Endothelial cell of umbilical vein (primary cell): ENCODE data around the gene PCDHGA2.

Experiments
- CTCF ChIP-seq, 2 donors: IDR thresholded peaks; 1 replicate in 1 of 2; 2 replicates in 1 of 2; pipeline ENCODE4 v1.5.1; 2011; ENCODE audit warnings: low read length in 2 of 2, mild to moderate bottlenecking in 2 of 2, moderate library complexity in 2 of 2, control low read depth in 1 of 2, inconsistent platforms in 1 of 2, low read depth in 1 of 2; ENCODE audit not compliant: insufficient read depth in 1 of 2; ENCODE audit errors: extremely low read depth in 1 of 2
- EZH2 ChIP-seq: IDR thresholded peaks from 2 replicates; pipeline ENCODE4 v1.6.1; 2012; ENCODE audit warnings: borderline replicate concordance, low read depth, mild to moderate bottlenecking, moderate library complexity, low read length, inconsistent platforms; ENCODE audit not compliant: severe bottlenecking
- FOS ChIP-seq: IDR thresholded peaks from 2 replicates; pipeline ENCODE4 v1.6.1; 2011; ENCODE audit warnings: mild to moderate bottlenecking, low read length, moderate library complexity, borderline replicate concordance; ENCODE audit not compliant: insufficient read depth
- MYC ChIP-seq: IDR thresholded peaks from one replicate; pipeline ENCODE4 v1.6.1; 2011; ENCODE audit warnings: mild to moderate bottlenecking, low read depth, low read length
- POLR2A ChIP-seq: IDR thresholded peaks from 2 replicates; pipeline ENCODE4 v1.6.1; 2012; ENCODE audit warnings: low read depth, mild to moderate bottlenecking, control low read depth, low read length
- POLR2AphosphoS5 ChIP-seq: IDR thresholded peaks from 2 replicates; pipeline ENCODE4 v1.6.1; 2012; ENCODE audit warnings: low read depth, mild to moderate bottlenecking, control low read depth, low read length, moderate library complexity; ENCODE audit not compliant: insufficient read depth
- TF ChIP-seq, protein P1 (sequence below): IDR thresholded peaks from 2 replicates; pipeline ENCODE4 v1.6.1; 2011; ENCODE audit not compliant: insufficient read depth, insufficient read length

- no peak for TF ChIP-seq FOS
- TF ChIP-seq CTCF (IDR thresholded peaks at IDR 0.05; ENCODE audit: extremely low read depth in 1 of 2, insufficient read depth in 1 of 2, low read depth in 1 of 2, low read length in 2 of 2), result no peak
- no peak for TF ChIP-seq POLR2A
- no peak for TF ChIP-seq POLR2AphosphoS5
- no peak for TF ChIP-seq MYC
- TF ChIP-seq, protein P1, sequence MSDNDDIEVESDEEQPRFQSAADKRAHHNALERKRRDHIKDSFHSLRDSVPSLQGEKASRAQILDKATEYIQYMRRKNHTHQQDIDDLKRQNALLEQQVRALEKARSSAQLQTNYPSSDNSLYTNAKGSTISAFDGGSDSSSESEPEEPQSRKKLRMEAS, result no peak
- TF ChIP-seq EZH2, result no peak
Measured at GRCh38 chr5:141355641-141356040, 17.1 kb downstream of the PCDHGA2 start.
